ENCODE results near the gene EFHB. TPM values are rescaled to one million over a fixed set of nuclear protein-coding genes. Genes with fewer than 3 reads are reported as not detected.

EFHB gene
- total RNA-seq, 1 experiment from 2014 or later: 1.9 TPM

- WGBS (ENCODE audit: extremely low coverage, insufficient read length, low lambda C conversion rate): no CpG with 5 or more reads among the region's 2 CpGs
- Mint-ChIP-seq H3K27ac (no peak overlapping the region), H3K9me3 (no peaks in the 10 kb centered on the region), H3K36me3 (ENCODE audit: insufficient read depth in 1 of 3, low read depth in 3 of 3) (no peaks in the 10 kb centered on the region), H3K4me3 (no peak overlapping the region), H3K4me1 (peaks cover 9 to 10% of the 10 kb centered on the region in 2 experiments), H3K27me3 (ENCODE audit: low read depth) (no peaks in the 10 kb centered on the region; the same call in 1 of the 2 replicates)
- H3K27ac ChIP-seq (ENCODE audit: insufficient read length, low read depth, low read length): no peak overlapping the region
- TF ChIP-seq, protein P1, sequence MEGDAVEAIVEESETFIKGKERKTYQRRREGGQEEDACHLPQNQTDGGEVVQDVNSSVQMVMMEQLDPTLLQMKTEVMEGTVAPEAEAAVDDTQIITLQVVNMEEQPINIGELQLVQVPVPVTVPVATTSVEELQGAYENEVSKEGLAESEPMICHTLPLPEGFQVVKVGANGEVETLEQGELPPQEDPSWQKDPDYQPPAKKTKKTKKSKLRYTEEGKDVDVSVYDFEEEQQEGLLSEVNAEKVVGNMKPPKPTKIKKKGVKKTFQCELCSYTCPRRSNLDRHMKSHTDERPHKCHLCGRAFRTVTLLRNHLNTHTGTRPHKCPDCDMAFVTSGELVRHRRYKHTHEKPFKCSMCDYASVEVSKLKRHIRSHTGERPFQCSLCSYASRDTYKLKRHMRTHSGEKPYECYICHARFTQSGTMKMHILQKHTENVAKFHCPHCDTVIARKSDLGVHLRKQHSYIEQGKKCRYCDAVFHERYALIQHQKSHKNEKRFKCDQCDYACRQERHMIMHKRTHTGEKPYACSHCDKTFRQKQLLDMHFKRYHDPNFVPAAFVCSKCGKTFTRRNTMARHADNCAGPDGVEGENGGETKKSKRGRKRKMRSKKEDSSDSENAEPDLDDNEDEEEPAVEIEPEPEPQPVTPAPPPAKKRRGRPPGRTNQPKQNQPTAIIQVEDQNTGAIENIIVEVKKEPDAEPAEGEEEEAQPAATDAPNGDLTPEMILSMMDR (conservative IDR thresholded peaks at IDR 0.05): no peak
- H3K9me3 ChIP-seq (ENCODE audit: control insufficient read depth, low read depth, low read length): no peaks in the 10 kb centered on the region
- no peaks in the 10 kb centered on the region for H4K20me1 ChIP-seq (ENCODE audit: control insufficient read depth, insufficient read depth, insufficient read length)
- no peak overlapping the region for H3K9ac ChIP-seq (ENCODE audit: extremely low read depth, insufficient read length, low read length)
- no peak overlapping the region for H2BK5ac ChIP-seq (ENCODE audit: insufficient read length, low read length)
- H3K56ac ChIP-seq (ENCODE audit: insufficient read length, low read depth, low read length): no peak overlapping the region
- H3K4ac ChIP-seq (ENCODE audit: low read depth, low read length): no peak overlapping the region
- no peak overlapping the region for H2BK120ac ChIP-seq (ENCODE audit: low read depth, low read length, poor library complexity, severe bottlenecking)
- H2BK12ac ChIP-seq (ENCODE audit: insufficient read length, low read depth, low read length): no peak overlapping the region
- H2AK5ac ChIP-seq (ENCODE audit: insufficient read length, low read length): no peak overlapping the region
- H3K4me2 ChIP-seq (ENCODE audit: insufficient read depth, insufficient read length, low read length): no peak overlapping the region
- no peaks in the 10 kb centered on the region; the same call in 1 of the 2 replicates for H3K4me1 ChIP-seq (ENCODE audit: insufficient read depth, low read length)
- DNase-seq: no peak
- no peak overlapping the region for H2BK20ac ChIP-seq (ENCODE audit: low read depth, low read length, poor library complexity, severe bottlenecking)
- no peaks in the 10 kb centered on the region for H3K79me1 ChIP-seq (ENCODE audit: insufficient read depth, low read depth, low read length, poor library complexity, severe bottlenecking)
- no peak overlapping the region for H4K5ac ChIP-seq (ENCODE audit: insufficient read length, low read depth, low read length)
- no peaks in the 10 kb centered on the region for H3K79me2 ChIP-seq (ENCODE audit: insufficient read depth, low read length)
- H3K27me3 ChIP-seq (ENCODE audit: insufficient read depth, low read length): no peaks in the 10 kb centered on the region
- no peak overlapping the region for H2AFZ ChIP-seq (ENCODE audit: low read length)
- H4K8ac ChIP-seq (replicated peaks; ENCODE audit: insufficient read length, low read depth, low read length): no peak overlapping the region
- no peak overlapping the region for H2BK15ac ChIP-seq (ENCODE audit: low read depth, low read length)
- H3K18ac ChIP-seq (ENCODE audit: insufficient read length, low read depth, low read length): no peak overlapping the region
- no peak overlapping the region for H4K91ac ChIP-seq (ENCODE audit: insufficient read length, low read depth, low read length)
- H3K23ac ChIP-seq (ENCODE audit: insufficient read length, low read depth, low read length): no peak overlapping the region
- no peak overlapping the region for H3K14ac ChIP-seq (ENCODE audit: insufficient read depth, low read length)
- no peak overlapping the region for H3T11ph ChIP-seq (ENCODE audit: low read length)
- no peaks in the 10 kb centered on the region for H3K23me2 ChIP-seq (ENCODE audit: insufficient read length, low read depth, low read length, poor library complexity, severe bottlenecking)
Measured at GRCh38 chr3:19932422-19932821, 1.6 kb downstream of the EFHB start.
